Upper lobe of left lung (tissue), 4 donors: ENCODE measurements around the gene FBXL7.

Source experiments
- POLR2A ChIP-seq, 4 donors: fragments of 450-650 bp; IDR thresholded peaks; one replicate each; pipeline ENCODE4 v1.5.1; 2016 to 2017; ENCODE audit warnings: antibody characterized with exemption in 4 of 4, mild to moderate bottlenecking in 2 of 4
- TF ChIP-seq, protein P1 (sequence below), 6 experiments: fragments of 450-650 bp in 4 of 6; fragments of 200-600 bp in 2 of 6; sonication (generic) in 2 of 6; IDR thresholded peaks; one replicate each; pipeline ENCODE4 v1.5.1; 2016 to 2019; ENCODE audit warnings: antibody characterized with exemption in 6 of 6

- TF ChIP-seq, protein P1, sequence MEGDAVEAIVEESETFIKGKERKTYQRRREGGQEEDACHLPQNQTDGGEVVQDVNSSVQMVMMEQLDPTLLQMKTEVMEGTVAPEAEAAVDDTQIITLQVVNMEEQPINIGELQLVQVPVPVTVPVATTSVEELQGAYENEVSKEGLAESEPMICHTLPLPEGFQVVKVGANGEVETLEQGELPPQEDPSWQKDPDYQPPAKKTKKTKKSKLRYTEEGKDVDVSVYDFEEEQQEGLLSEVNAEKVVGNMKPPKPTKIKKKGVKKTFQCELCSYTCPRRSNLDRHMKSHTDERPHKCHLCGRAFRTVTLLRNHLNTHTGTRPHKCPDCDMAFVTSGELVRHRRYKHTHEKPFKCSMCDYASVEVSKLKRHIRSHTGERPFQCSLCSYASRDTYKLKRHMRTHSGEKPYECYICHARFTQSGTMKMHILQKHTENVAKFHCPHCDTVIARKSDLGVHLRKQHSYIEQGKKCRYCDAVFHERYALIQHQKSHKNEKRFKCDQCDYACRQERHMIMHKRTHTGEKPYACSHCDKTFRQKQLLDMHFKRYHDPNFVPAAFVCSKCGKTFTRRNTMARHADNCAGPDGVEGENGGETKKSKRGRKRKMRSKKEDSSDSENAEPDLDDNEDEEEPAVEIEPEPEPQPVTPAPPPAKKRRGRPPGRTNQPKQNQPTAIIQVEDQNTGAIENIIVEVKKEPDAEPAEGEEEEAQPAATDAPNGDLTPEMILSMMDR (IDR thresholded peaks at IDR 0.05) = no peak
- no peak for TF ChIP-seq POLR2A (IDR thresholded peaks at IDR 0.05)
Measured at GRCh38 chr5:15774632-15775031, 274.7 kb downstream of the FBXL7 start.
